H9 (cell line): ENCODE measurements around the gene ROPN1. TPM values are rescaled to one million over a fixed set of nuclear protein-coding genes. Genes with fewer than 3 reads are reported as not detected.

Experiments
- DNase-seq: peaks from one replicate; pipeline ENCODE4 v3.0.0-alpha.2; 2017
- H2AFZ ChIP-seq: one replicate; pipeline ENCODE4 v1.6.1; 2013; ENCODE audit warnings: mild to moderate bottlenecking, low read length, control low read depth, moderate library complexity
- H2AK5ac ChIP-seq: 2 replicates; pipeline ENCODE4 v1.6.1; 2013; ENCODE audit warnings: low read length, control low read depth, mixed read lengths; ENCODE audit not compliant: insufficient read length
- H2BK120ac ChIP-seq: one replicate; pipeline ENCODE4 v1.6.1; 2013; ENCODE audit warnings: low read depth, mild to moderate bottlenecking, low read length, control low read depth, inconsistent platforms; ENCODE audit not compliant: poor library complexity, severe bottlenecking
- H2BK12ac ChIP-seq: 2 replicates; pipeline ENCODE4 v1.6.1; 2013; ENCODE audit warnings: low read length, control low read depth, mixed read lengths, low read depth; ENCODE audit not compliant: insufficient read length
- H2BK15ac ChIP-seq: 2 replicates; pipeline ENCODE4 v1.6.1; 2013; ENCODE audit warnings: low read depth, low read length, control low read depth
- H2BK20ac ChIP-seq: one replicate; pipeline ENCODE4 v1.6.1; 2013; ENCODE audit warnings: low read depth, mild to moderate bottlenecking, low read length, control low read depth, inconsistent platforms; ENCODE audit not compliant: poor library complexity, severe bottlenecking
- H2BK5ac ChIP-seq: 2 replicates; pipeline ENCODE4 v1.6.1; 2013; ENCODE audit warnings: low read length, control low read depth, mixed read lengths; ENCODE audit not compliant: insufficient read length
- H3K14ac ChIP-seq: 2 replicates; pipeline ENCODE4 v1.6.1; 2013; ENCODE audit warnings: low read length, control low read depth; ENCODE audit not compliant: insufficient read depth
- H3K18ac ChIP-seq: 2 replicates; pipeline ENCODE4 v1.6.1; 2013; ENCODE audit warnings: low read depth, mild to moderate bottlenecking, mixed read lengths, low read length, control low read depth; ENCODE audit not compliant: insufficient read length
- H3K23ac ChIP-seq: 2 replicates; pipeline ENCODE4 v1.6.1; 2013; ENCODE audit warnings: low read length, control low read depth, mixed read lengths, low read depth; ENCODE audit not compliant: insufficient read length
- H3K23me2 ChIP-seq: 2 replicates; pipeline ENCODE4 v1.6.1; 2013; ENCODE audit warnings: low read depth, mild to moderate bottlenecking, mixed read lengths, low read length, control low read depth; ENCODE audit not compliant: insufficient read length, poor library complexity, severe bottlenecking
- H3K27ac ChIP-seq: 2 replicates; pipeline ENCODE4 v1.5.1; 2013; ENCODE audit warnings: low read length, control low read depth, mixed read lengths, low read depth; ENCODE audit not compliant: insufficient read length
- H3K27me3 ChIP-seq: 2 replicates; pipeline ENCODE4 v1.6.1; 2013; ENCODE audit warnings: low read length, control low read depth, inconsistent platforms; ENCODE audit not compliant: insufficient read depth
- H3K4ac ChIP-seq: 2 replicates; pipeline ENCODE4 v1.6.1; 2013; ENCODE audit warnings: low read depth, mild to moderate bottlenecking, control low read depth, inconsistent platforms, low read length, moderate library complexity
- H3K4me1 ChIP-seq: 2 replicates; pipeline ENCODE4 v1.6.1; 2013; ENCODE audit warnings: low read length, control low read depth, inconsistent platforms; ENCODE audit not compliant: insufficient read depth
- H3K4me2 ChIP-seq: 2 replicates; pipeline ENCODE4 v1.6.1; 2013; ENCODE audit warnings: low read length, control low read depth, mixed read lengths; ENCODE audit not compliant: insufficient read length, insufficient read depth
- H3K56ac ChIP-seq: 2 replicates; pipeline ENCODE4 v1.6.1; 2013; ENCODE audit warnings: low read depth, mild to moderate bottlenecking, mixed read lengths, low read length, control low read depth; ENCODE audit not compliant: insufficient read length
- H3K79me1 ChIP-seq: 2 replicates; pipeline ENCODE4 v1.6.1; 2013; ENCODE audit warnings: low read depth, mild to moderate bottlenecking, moderate library complexity, low read length, control low read depth, inconsistent platforms; ENCODE audit not compliant: insufficient read depth, poor library complexity, severe bottlenecking
- H3K79me2 ChIP-seq: 2 replicates; pipeline ENCODE4 v1.6.1; 2013; ENCODE audit warnings: low read length, control low read depth, inconsistent platforms; ENCODE audit not compliant: insufficient read depth
- H3K9ac ChIP-seq: 2 replicates; pipeline ENCODE4 v1.6.1; 2013; ENCODE audit warnings: low read length, control low read depth, mixed read lengths; ENCODE audit not compliant: insufficient read length; ENCODE audit errors: extremely low read depth
- H3K9me3 ChIP-seq: one replicate; pipeline ENCODE4 v1.6.1; 2013; ENCODE audit warnings: low read depth, low read length, inconsistent platforms; ENCODE audit not compliant: control insufficient read depth
- H3T11ph ChIP-seq: one replicate; pipeline ENCODE4 v1.6.1; 2013; ENCODE audit warnings: mild to moderate bottlenecking, low read length, control low read depth, inconsistent platforms
- H4K20me1 ChIP-seq: one replicate; pipeline ENCODE4 v1.6.1; 2013; ENCODE audit not compliant: control insufficient read depth, insufficient read length, insufficient read depth
- H4K5ac ChIP-seq: 2 replicates; pipeline ENCODE4 v1.6.1; 2013; ENCODE audit warnings: low read depth, mild to moderate bottlenecking, mixed read lengths, low read length, control low read depth; ENCODE audit not compliant: insufficient read length
- H4K8ac ChIP-seq: replicated peaks from 2 replicates; pipeline ENCODE4 v1.6.1; 2013; ENCODE audit warnings: low read length, control low read depth, mixed read lengths, low read depth; ENCODE audit not compliant: insufficient read length
- H4K91ac ChIP-seq: 2 replicates; pipeline ENCODE4 v1.6.1; 2013; ENCODE audit warnings: low read depth, mild to moderate bottlenecking, moderate library complexity, mixed read lengths, low read length, control low read depth; ENCODE audit not compliant: insufficient read length
- H3K27ac Mint-ChIP-seq, 3 experiments: 2 replicates in 2 of 3; 3 replicates in 1 of 3; pipeline ENCODE4 v1.8.0; 2020 to 2021; ENCODE audit warnings: mixed read lengths in 3 of 3, mild to moderate bottlenecking in 1 of 3, moderate library complexity in 1 of 3
- H3K27me3 Mint-ChIP-seq: 2 replicates; pipeline ENCODE4 v1.8.0; 2021; ENCODE audit warnings: low read depth, mild to moderate bottlenecking, moderate library complexity, mixed read lengths
- H3K36me3 Mint-ChIP-seq, 3 experiments: 2 replicates in 2 of 3; 3 replicates in 1 of 3; pipeline ENCODE4 v1.8.0; 2020 to 2021; ENCODE audit warnings: low read depth in 3 of 3, mixed read lengths in 3 of 3; ENCODE audit not compliant: insufficient read depth in 1 of 3
- H3K4me1 Mint-ChIP-seq, 2 experiments: 2 replicates each; pipeline ENCODE4 v1.8.0; 2020; ENCODE audit warnings: mixed read lengths in 2 of 2
- H3K4me3 Mint-ChIP-seq, 2 experiments: 2 replicates in 1 of 2; 3 replicates in 1 of 2; pipeline ENCODE4 v1.8.0; 2020 to 2021; ENCODE audit warnings: mild to moderate bottlenecking in 2 of 2, mixed read lengths in 2 of 2, moderate library complexity in 1 of 2
- H3K9me3 Mint-ChIP-seq, 2 experiments: 2 replicates in 1 of 2; 3 replicates in 1 of 2; pipeline ENCODE4 v1.8.0; 2020; ENCODE audit warnings: mild to moderate bottlenecking in 2 of 2, mixed read lengths in 2 of 2, moderate library complexity in 1 of 2
- CTCF ChIP-seq: fragments of 200-600 bp; sonication (generic); conservative IDR thresholded peaks from 3 replicates; pipeline ENCODE4 v1.8.0; 2021; ENCODE audit warnings: antibody characterized with exemption, mild to moderate bottlenecking
- WGBS: extraction: QIAGEN DNeasy Blood & Tissue Kit; methylation state at CpG from one replicate; pipeline ENCODE4 v1.1.7; 2013; ENCODE audit warnings: missing lambda C conversion rate, low lambda C conversion rate, mixed read lengths; ENCODE audit not compliant: insufficient read length; ENCODE audit errors: extremely low coverage; 5-methylcytosine and 5-hydroxymethylcytosine counted together
- total RNA-seq: library from RNA; stranded (reverse); gene quantifications from 2 replicates; pipeline ENCODE4 v1.2.1, GENCODE V29; 2021

The ROPN1 gene
- total RNA-seq, 1 experiment from 2014 or later: not detected

- Histone ChIP-seq H3K9ac (no peak overlapping the region), H3K14ac (no peak overlapping the region), H2BK12ac (no peak overlapping the region), H3K4me1 (no peaks in the 10 kb centered on the region), H2AK5ac (no peak overlapping the region), H3K9me3 (no peaks in the 10 kb centered on the region), H3K79me2 (no peaks in the 10 kb centered on the region), H3T11ph (no peak overlapping the region), H4K5ac (no peak overlapping the region), H4K8ac (no peak overlapping the region), H3K4me2 (no peak overlapping the region), H3K23me2 (no peaks in the 10 kb centered on the region), H3K4ac (no peak overlapping the region), H2BK5ac (no peak overlapping the region), H2BK15ac (no peak overlapping the region), H2BK20ac (no peak overlapping the region), H3K27ac (no peak overlapping the region), H3K23ac (no peak overlapping the region), H3K56ac (no peak overlapping the region), H4K91ac (no peak overlapping the region), H3K27me3 (no peaks in the 10 kb centered on the region), H2AFZ (no peak overlapping the region), H4K20me1 (no peaks in the 10 kb centered on the region), H3K79me1 (no peaks in the 10 kb centered on the region), H2BK120ac (no peak overlapping the region), H3K18ac (no peak overlapping the region)
- Mint-ChIP-seq H3K9me3 (no peaks in the 10 kb centered on the region), H3K27ac (no peak overlapping the region; a peak in 1 of 7 replicates), H3K4me1 (no peaks in the 10 kb centered on the region), H3K27me3 (no peaks in the 10 kb centered on the region), H3K36me3 (peaks cover 6 to 59% (median 49%) of the 10 kb centered on the region in 3 experiments; a peak in 5 of 7 replicates), H3K4me3 (no peak overlapping the region)
- WGBS: no CpG with 5 or more reads among the region's 2 CpGs
- no peak for TF ChIP-seq CTCF
- no peak for DNase-seq
Measured at GRCh38 chr3:123934250-123934649, 57.7 kb downstream of the ROPN1 start.
